GM12874 (cell line): ENCODE measurements around the gene ZNF786.

Experiments
- CTCF ChIP-seq: IDR thresholded peaks from 2 replicates; pipeline ENCODE4 v1.5.1; 2011; ENCODE audit warnings: low read depth, mild to moderate bottlenecking, control low read depth, low read length, moderate library complexity; ENCODE audit not compliant: insufficient read depth

Gene ZNF786

GRCh38 chr7:149022756-149023360, 67.7 kb downstream of the ZNF786 start:
- no peak for TF ChIP-seq CTCF

GRCh38 chr7:149021725-149022062, 68.8 kb downstream of the ZNF786 start:
- TF ChIP-seq CTCF, result no peak

- no peak for TF ChIP-seq CTCF
Measured at GRCh38 chr7:149020483-149020882, 70.0 kb downstream of the ZNF786 start.
